ENCODE results near the gene FNDC1.

The FNDC1 gene

GRCh38 chr6:159213405-159213804 is 44.2 kb downstream of the FNDC1 start:
- no peak for DNase-seq

DNA sequence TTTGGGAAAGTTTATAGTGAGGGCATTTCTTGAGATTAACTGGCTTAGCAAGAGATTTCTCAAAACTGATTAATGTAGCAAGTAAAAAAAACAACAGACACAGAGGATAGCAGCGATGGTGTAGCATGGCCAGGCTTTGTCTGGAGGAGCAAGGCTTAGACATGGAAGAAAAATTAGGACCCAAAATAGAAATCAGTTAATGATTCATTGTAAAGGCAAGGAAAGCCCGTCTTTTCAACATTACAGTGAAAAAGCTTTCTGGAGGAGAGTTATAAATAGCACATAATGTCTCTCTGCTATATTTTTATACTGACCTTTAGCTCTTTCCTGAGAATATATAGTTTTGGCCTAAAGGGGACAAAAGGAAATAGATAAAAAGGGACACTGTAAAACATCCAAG is 45.1 kb downstream of the FNDC1 start:
- DNase-seq = no peak

- DNase-seq = no peak
These were observed 48.5 kb downstream of the FNDC1 start for GRCh38 chr6:159217595-159218275.

GRCh38 chr6:159220093-159220492 is 50.9 kb downstream of the FNDC1 start:
- DNase-seq = no peak

DNA sequence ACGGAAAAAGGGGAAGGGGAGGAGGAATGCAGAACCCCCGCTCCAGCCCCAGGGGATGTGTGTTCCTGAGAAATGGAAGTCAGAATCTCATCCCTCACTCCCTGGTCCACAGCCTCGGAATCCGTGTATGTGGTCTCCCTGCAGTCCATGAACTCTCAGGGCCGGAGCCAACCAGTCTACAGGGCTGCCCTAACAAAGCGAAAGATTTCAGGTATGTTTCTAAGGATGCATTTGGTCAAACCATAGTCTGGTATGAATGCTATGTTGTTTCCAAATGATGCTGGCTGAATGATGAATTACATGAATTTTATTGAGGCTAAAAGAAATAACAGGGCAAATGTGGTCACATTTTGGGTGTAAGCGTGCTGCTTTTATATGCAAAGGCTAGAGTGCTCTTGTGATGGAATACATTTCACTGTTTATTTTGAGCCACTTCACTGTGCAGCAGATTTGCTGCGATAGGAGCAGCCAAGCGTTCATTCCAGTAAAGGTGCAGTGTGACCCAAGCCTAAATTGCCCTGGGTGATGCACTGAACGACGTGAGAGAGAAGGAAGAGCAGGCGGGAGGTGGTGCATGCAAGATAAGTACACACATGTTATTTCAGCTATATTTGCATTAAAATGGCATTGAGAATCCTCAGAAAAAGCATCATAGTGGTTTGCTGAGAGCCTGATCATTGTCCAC is 52.4 kb downstream of the FNDC1 start:
- DNase-seq = no peak

DNA sequence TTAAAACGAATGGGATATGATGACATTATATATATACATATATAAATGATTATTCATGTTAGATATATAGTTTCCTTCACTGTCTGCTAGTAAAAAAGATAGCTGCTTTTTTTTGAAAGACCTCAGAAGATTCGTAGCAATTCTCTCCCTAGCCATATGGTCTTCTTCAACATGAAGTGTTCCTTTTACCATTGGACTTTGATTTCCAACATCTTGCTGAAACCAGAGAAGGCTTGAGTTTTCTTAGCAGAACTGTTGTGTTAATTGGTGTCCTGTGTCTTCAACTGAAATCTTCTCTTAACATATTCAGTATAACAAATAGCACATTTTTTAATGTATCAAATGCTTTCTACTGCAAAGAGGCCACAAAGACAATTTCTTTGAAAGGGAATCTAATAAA is 55.3 kb downstream of the FNDC1 start:
- no peak for DNase-seq

DNA sequence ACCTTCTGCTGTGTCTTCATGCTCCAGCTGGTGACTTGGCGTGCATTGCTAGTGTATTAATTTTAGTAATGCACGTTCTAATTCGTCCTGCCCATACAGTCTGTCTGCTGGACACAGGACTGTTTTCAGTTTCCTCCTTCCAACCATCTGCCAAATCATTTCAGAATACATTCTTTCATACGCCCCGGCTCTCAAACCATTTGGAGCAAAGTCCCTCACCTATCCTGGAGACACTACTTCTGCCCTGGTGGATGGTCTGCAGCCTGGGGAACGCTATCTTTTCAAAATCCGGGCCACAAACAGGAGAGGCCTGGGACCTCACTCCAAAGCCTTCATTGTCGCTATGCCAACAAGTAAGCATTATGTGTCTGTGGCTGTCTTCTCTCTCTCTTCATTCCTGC is 60.5 kb downstream of the FNDC1 start:
- DNase-seq = no peak

DNA sequence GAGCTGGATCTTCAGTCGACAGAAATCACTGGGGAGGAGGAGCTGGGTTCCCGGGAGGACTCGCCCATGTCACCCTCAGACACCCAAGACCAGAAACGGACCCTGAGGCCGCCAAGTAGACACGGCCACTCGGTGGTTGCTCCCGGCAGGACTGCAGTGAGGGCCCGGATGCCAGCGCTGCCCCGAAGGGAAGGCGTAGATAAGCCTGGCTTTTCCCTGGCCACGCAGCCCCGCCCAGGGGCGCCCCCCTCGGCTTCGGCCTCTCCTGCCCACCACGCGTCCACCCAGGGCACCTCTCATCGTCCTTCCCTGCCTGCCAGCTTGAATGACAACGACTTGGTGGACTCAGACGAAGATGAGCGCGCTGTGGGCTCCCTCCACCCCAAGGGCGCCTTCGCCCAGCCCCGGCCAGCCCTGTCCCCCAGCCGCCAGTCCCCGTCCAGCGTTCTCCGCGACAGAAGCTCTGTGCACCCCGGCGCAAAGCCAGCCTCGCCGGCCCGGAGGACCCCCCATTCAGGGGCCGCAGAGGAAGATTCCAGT is 63.0 kb downstream of the FNDC1 start:
- DNase-seq = no peak

DNA sequence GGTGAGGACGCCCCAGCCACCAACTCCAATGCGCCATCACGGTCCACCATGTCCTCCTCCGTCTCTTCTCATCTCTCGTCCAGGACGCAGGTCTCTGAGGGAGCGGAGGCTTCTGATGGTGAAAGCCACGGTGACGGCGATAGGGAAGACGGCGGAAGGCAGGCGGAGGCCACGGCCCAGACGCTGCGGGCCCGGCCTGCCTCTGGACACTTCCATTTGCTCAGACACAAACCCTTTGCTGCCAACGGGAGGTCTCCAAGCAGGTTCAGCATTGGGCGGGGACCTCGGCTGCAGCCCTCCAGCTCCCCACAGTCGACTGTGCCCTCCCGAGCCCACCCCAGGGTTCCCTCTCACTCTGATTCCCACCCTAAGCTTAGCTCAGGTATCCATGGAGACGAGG is 63.6 kb downstream of the FNDC1 start:
- DNase-seq = no peak

DNA sequence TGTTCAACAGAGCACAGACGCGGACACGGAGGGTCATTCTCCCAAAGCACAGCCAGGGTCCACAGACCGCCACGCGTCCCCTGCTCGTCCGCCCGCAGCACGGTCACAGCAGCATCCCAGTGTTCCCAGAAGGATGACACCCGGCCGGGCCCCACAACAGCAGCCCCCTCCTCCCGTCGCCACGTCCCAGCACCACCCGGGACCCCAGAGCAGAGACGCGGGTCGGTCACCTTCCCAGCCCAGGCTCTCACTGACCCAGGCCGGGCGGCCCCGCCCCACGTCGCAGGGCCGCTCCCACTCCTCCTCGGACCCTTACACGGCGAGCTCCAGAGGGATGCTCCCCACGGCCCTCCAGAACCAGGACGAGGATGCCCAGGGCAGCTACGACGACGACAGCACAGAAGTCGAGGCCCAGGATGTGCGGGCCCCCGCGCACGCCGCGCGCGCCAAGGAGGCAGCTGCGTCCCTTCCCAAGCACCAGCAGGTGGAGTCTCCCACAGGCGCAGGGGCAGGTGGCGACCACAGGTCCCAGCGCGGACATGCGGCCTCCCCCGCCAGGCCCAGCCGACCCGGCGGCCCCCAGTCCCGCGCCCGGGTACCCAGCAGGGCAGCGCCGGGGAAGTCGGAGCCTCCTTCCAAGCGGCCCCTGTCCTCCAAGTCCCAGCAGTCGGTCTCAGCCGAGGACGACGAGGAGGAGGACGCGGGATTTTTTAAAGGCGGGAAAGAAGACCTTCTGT is 64.3 kb downstream of the FNDC1 start:
- DNase-seq = no peak

DNA sequence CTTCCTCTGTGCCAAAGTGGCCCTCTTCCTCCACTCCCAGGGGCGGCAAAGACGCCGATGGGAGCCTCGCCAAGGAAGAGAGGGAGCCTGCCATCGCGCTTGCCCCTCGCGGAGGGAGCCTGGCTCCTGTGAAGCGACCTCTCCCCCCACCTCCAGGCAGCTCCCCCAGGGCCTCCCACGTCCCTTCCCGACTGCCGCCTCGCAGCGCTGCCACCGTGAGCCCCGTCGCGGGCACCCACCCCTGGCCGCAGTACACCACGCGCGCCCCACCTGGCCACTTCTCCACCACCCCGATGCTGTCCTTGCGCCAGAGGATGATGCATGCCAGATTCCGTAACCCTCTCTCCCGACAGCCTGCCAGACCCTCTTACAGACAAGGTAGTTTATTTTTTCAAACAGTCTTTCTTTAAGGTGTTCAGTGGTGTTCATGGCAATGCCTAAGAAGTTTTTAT is 64.9 kb downstream of the FNDC1 start:
- no peak for DNase-seq

DNA sequence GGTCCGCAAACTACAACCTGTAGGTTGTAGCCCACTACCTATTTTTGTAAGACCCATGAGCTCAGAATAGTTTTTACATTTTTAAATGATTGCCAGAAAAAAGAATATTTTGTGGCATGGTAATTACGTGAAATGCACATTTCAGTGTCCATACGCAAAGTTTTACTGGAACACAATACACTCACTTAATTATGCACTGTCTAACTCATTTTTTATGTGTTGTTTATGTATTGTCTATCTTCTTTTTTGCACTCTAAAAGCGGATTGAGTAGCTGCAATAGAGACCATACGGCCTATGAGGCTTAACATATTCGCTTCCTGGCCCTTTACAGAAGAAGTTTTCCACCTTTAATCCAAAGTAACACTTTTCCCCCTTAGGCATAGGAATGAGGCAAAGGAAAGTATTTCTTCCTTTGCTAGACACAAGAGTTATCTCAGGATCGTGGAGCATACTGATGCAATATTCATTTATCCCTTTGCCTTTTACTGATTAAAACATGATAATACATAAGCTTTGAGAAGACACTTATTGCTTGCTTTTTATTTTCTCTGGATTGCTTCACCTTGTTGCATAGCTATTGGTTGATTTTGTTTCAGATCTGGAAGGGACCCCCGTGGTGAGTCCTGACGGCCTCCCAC is 69.8 kb downstream of the FNDC1 start:
- DNase-seq = no peak

- no peak for DNase-seq
These were observed 79.9 kb downstream of the FNDC1 start for GRCh38 chr6:159249128-159249527.

DNA sequence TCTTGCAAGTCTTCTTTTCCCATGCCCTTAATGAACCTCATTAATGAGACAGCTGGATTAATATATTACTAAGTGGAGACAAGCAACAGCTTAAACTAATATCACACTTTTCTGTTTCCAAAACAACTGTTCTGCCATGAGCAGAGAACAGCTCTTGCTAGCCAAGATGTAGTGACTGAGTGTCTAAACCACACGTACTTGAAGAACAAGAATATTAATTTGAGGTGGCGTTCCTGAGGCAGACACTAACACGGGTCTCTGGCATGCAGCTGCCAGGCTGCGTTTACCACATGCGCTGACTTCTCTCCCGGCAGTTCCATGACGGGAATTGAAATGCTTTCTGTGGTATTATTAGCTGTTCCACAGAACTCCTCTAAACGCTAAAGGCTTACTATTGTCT is 80.6 kb downstream of the FNDC1 start:
- no peak for DNase-seq

- no peak for DNase-seq
These were observed 81.4 kb downstream of the FNDC1 start for GRCh38 chr6:159250633-159251032.

DNA sequence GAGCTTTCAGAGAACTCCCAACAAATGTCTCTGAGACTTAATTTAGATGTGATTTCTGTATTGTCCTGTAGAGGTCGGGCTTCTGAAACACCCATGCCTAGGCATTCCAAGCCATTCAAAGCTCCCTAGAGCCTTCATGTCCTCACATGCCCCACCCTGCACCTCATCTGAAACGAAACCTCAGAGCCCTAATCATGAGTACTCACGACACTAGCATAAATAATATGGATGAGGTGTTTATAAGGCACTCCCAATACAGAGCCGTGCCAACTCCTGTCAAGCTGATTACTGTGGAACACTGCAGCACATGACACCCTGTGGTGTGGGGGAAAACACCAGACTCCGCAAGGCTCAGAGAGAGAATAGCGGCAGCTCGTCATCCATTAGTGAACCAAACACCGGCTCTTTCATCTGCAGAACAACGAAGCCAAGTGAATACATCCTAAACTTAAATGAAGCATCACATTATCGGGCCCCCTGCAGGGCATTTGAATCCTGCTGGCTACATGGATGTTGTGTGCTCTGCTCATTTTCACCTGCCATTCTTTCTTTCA is 83.8 kb downstream of the FNDC1 start:
- peak; percentile 39 to 79 for DNase-seq

GRCh38 chr6:159254186-159254585 is 85.0 kb downstream of the FNDC1 start:
- no peak for DNase-seq

- no peak for DNase-seq
These were observed 86.3 kb downstream of the FNDC1 start for GRCh38 chr6:159255434-159255951.

GRCh38 chr6:159256128-159256527 is 86.9 kb downstream of the FNDC1 start:
- DNase-seq = no peak

GRCh38 chr6:159257846-159258245 is 88.6 kb downstream of the FNDC1 start:
- DNase-seq = no peak

- no peak for DNase-seq
These were observed 90.4 kb downstream of the FNDC1 start for GRCh38 chr6:159259441-159260125.

DNA sequence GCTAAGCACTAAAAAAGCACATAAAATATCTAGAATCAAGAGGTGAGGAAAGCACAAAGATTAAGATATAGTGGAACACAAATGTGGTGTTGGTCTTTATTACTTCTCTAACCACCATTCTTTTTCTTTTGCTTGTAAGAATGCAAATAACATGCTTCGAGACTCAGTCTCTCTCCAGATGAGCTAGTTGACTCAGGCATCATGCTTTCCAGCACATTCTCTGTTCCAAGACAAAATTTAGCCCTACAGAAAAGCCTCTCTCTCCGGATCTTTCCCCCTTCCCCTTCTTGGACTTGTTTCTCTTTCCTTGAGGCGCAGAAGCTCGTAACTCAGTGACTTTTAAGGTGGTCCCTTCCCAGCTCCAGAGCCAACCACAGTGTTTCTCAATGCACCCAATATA is 91.0 kb downstream of the FNDC1 start:
- no peak for DNase-seq

All from NCI-H2081 (cell line).